PC-3 (cell line): ENCODE data around the gene FILIP1L.

Source experiments
- CTCF ChIP-seq: fragments of 300-600 bp; sonication (generic); conservative IDR thresholded peaks from 2 replicates; pipeline ENCODE4 v1.5.1; 2017; ENCODE audit warnings: antibody characterized with exemption, low read depth, mild to moderate bottlenecking, low read length
- EZH2 ChIP-seq: fragments of 300-600 bp; sonication (generic); IDR thresholded peaks from one replicate; pipeline ENCODE4 v1.6.1; 2017; ENCODE audit warnings: antibody characterized with exemption, mild to moderate bottlenecking, low read length; ENCODE audit not compliant: unreplicated experiment
- EZH2phosphoT487 ChIP-seq: fragments of 300-600 bp; sonication (generic); IDR thresholded peaks from 2 replicates; pipeline ENCODE4 v1.6.1; 2018; ENCODE audit warnings: mild to moderate bottlenecking, antibody characterized with exemption, low read length, borderline replicate concordance

DNA sequence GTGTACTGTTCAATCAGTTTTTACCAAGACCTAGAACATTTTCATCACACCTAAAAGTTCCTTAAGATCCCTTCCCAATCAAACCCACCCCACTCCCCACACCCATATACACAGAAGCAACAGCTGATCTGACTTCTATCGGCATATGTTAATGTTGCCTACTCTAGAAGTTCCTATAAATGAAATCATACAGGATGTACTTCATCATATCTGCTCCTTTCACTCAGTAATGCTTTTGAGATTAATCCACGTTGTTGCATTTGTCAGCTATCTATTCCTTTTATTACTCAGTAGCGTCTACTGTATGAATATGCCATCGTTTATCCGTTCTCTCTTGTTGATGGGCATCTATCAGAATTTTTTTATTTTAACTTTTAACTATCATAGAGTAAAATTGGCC is 14.3 kb upstream of the FILIP1L start:
- TF ChIP-seq CTCF (no peak), EZH2 (no peak), EZH2phosphoT487 (no peak)
